ENCODE results near the gene ISCU.
"Not testable (repeated sequence)": the region's sequence is repeated elsewhere in the genome, so short reads cannot be mapped to it uniquely, and the experiment has no call there.

ISCU gene

DNA sequence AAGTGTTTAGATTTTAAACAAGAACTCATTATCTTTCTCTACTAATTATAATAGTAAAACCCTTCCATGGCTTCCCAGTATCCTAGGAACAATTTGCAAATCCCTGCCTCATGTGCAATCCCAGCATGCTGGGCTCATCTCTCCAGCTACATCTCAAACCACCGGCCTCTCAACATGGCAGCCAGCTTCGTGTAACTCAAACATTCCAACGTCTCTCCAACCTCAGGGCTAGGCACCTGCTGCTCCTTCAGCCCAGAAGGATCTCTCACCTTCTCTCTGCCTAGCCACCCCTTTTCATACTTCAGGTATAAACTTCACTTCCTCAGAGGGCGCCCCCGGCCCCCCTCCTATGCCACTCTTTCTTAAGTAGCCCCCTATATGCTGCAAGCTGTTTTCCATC is 8.6 kb upstream of the ISCU start:
- no peak overlapping the region for H3K4me3 ChIP-seq (ENCODE audit: low read length)
- no peaks in the 10 kb centered on the region for H3K27me3 ChIP-seq (ENCODE audit: low read depth, low read length)
- H3K36me3 ChIP-seq (replicated peaks; ENCODE audit: low read depth, low read length) = peaks cover 27% of the 10 kb centered on the region
- TF ChIP-seq EZH2phosphoT487 (IDR thresholded peaks at IDR 0.05; ENCODE audit: low read depth) = no peak
- TF ChIP-seq, protein P1, sequence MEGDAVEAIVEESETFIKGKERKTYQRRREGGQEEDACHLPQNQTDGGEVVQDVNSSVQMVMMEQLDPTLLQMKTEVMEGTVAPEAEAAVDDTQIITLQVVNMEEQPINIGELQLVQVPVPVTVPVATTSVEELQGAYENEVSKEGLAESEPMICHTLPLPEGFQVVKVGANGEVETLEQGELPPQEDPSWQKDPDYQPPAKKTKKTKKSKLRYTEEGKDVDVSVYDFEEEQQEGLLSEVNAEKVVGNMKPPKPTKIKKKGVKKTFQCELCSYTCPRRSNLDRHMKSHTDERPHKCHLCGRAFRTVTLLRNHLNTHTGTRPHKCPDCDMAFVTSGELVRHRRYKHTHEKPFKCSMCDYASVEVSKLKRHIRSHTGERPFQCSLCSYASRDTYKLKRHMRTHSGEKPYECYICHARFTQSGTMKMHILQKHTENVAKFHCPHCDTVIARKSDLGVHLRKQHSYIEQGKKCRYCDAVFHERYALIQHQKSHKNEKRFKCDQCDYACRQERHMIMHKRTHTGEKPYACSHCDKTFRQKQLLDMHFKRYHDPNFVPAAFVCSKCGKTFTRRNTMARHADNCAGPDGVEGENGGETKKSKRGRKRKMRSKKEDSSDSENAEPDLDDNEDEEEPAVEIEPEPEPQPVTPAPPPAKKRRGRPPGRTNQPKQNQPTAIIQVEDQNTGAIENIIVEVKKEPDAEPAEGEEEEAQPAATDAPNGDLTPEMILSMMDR (IDR thresholded peaks at IDR 0.05; ENCODE audit: low read depth, low read length) = no peak
- H3K9me3 ChIP-seq (ENCODE audit: insufficient read depth, low read length) = no peaks in the 10 kb centered on the region
- H3K4me2 ChIP-seq (ENCODE audit: low read length) = no peak overlapping the region
- H3K79me2 ChIP-seq (ENCODE audit: low read length) = peaks cover 99% of the 10 kb centered on the region
- no peak overlapping the region for H3K27ac ChIP-seq (ENCODE audit: low read length)
- peaks cover 88% of the 10 kb centered on the region for H4K20me1 ChIP-seq (ENCODE audit: insufficient read depth, low read length)
- no peak overlapping the region for H3K9ac ChIP-seq (ENCODE audit: low read length)
- no peak overlapping the region for H2AFZ ChIP-seq (ENCODE audit: low read depth, low read length)
- peaks cover 17% of the 10 kb centered on the region for H3K4me1 ChIP-seq (ENCODE audit: low read length)

- not testable (repeated sequence) for H3K4me3 ChIP-seq (ENCODE audit: low read length); H3K9ac ChIP-seq (ENCODE audit: low read length); H3K27me3 ChIP-seq (ENCODE audit: low read depth, low read length); H3K27ac ChIP-seq (ENCODE audit: low read length); H2AFZ ChIP-seq (ENCODE audit: low read depth, low read length); H3K9me3 ChIP-seq (ENCODE audit: insufficient read depth, low read length); H3K4me2 ChIP-seq (ENCODE audit: low read length)
- H3K36me3 ChIP-seq (replicated peaks; ENCODE audit: low read depth, low read length) = peaks cover 19% of the 10 kb centered on the region
- H3K79me2 ChIP-seq (ENCODE audit: low read length) = peaks cover 99% of the 10 kb centered on the region
- peaks cover 21% of the 10 kb centered on the region for H3K4me1 ChIP-seq (ENCODE audit: low read length)
- H4K20me1 ChIP-seq (ENCODE audit: insufficient read depth, low read length) = peaks cover 88% of the 10 kb centered on the region
Measured at GRCh38 chr12:108555383-108555782, 7.0 kb upstream of the ISCU start.

DNA sequence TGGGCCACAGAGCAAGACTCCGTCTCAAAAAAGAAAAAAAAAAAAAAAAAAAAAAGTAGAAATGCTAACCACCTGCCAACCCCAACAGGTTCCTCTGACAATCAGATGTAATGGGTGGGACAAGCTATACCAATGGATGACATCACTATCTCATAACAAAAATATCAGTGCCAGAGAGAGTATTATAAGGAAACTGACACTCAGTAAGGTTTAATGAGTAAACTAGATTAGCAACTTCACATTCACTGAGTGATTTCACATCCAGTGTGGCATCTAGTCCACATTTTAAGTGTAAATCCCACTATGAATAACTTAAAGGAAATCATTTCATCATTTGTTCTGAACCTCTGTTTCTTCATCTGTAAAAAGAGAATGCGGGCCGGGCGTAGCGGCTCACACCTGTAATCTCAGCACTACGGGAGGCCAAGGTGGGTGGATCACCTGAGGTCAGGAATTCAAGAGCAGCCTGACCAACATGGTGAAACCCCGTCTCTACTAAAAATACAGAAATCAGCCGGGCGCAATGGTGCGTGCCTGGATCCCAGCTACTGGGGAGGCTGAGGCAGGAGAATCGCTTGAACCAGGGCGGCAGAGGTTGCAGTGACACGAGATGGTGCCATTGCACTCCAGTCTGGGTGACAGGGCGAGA is 3.3 kb upstream of the ISCU start:
- peak overlapping the region; percentile 80 for H3K4me2 ChIP-seq (ENCODE audit: low read length)
- peaks cover 52% of the 10 kb centered on the region for H4K20me1 ChIP-seq (ENCODE audit: insufficient read depth, low read length)
- H3K27me3 ChIP-seq (ENCODE audit: low read depth, low read length) = no peaks in the 10 kb centered on the region
- H3K9ac ChIP-seq (ENCODE audit: low read length) = no peak overlapping the region
- H3K36me3 ChIP-seq (replicated peaks; ENCODE audit: low read depth, low read length) = peaks cover 14% of the 10 kb centered on the region
- no peak overlapping the region for H3K27ac ChIP-seq (ENCODE audit: low read length)
- no peaks in the 10 kb centered on the region for H3K9me3 ChIP-seq (ENCODE audit: insufficient read depth, low read length)
- H2AFZ ChIP-seq (ENCODE audit: low read depth, low read length) = no peak overlapping the region
- H3K4me3 ChIP-seq (ENCODE audit: low read length) = no peak overlapping the region
- no peak for TF ChIP-seq EZH2phosphoT487 (IDR thresholded peaks at IDR 0.05; ENCODE audit: low read depth)
- TF ChIP-seq, protein P1 (IDR thresholded peaks at IDR 0.05; ENCODE audit: low read depth, low read length) = no peak
- peaks cover 17% of the 10 kb centered on the region for H3K4me1 ChIP-seq (ENCODE audit: low read length)
- H3K79me2 ChIP-seq (ENCODE audit: low read length) = peaks cover 89% of the 10 kb centered on the region

GRCh38 chr12:108559748-108560147 is 2.6 kb upstream of the ISCU start:
- peaks cover 49% of the 10 kb centered on the region for H4K20me1 ChIP-seq (ENCODE audit: insufficient read depth, low read length)

More at GRCh38 chr12:108559748-108560147, 2.6 kb upstream of the ISCU start:
- Histone ChIP-seq H3K27ac (ENCODE audit: low read length) (peak overlapping the region; percentile 89), H3K9ac (ENCODE audit: low read length) (peak overlapping the region; percentile 92), H2AFZ (ENCODE audit: low read depth, low read length) (no peak overlapping the region), H3K36me3 (replicated peaks; ENCODE audit: low read depth, low read length) (peaks cover 21% of the 10 kb centered on the region), H3K79me2 (ENCODE audit: low read length) (peaks cover 90% of the 10 kb centered on the region), H3K4me1 (ENCODE audit: low read length) (peaks cover 23% of the 10 kb centered on the region), H3K4me2 (ENCODE audit: low read length) (peak overlapping the region; percentile 80), H3K9me3 (ENCODE audit: insufficient read depth, low read length) (no peaks in the 10 kb centered on the region), H3K27me3 (ENCODE audit: low read depth, low read length) (no peaks in the 10 kb centered on the region), H3K4me3 (ENCODE audit: low read length) (peak overlapping the region; percentile 91)
- TF ChIP-seq, protein P1 (IDR thresholded peaks at IDR 0.05; ENCODE audit: low read depth, low read length) = no peak
- TF ChIP-seq EZH2phosphoT487 (IDR thresholded peaks at IDR 0.05; ENCODE audit: low read depth) = no peak

Measured in OCI-LY3 (cell line).